Activated T-cell treated with anti-CD3 and anti-CD28 coated beads, Interleukin-2, amount 50 U/mL, for 72 hours (primary cell): ENCODE data around the gene MBOAT1. TPM values are rescaled to one million over a fixed set of nuclear protein-coding genes. Genes with fewer than 3 reads are reported as not detected.

Experiments
- ATAC-seq, 2 donors: fragments of 150-1000 bp; cut with Tn5 transposase; replicated peaks in 1 of 2; 2 replicates each; pipeline ENCODE4 v1.10.0; 2021; ENCODE audit warnings: moderate library complexity in 2 of 2, mild to moderate bottlenecking in 1 of 2
- DNase-seq, 2 donors: peaks; one replicate each; pipeline ENCODE4 v3.0.0; 2021 to 2022; ENCODE audit warnings: mixed read lengths in 1 of 2
- H3K27ac Mint-ChIP-seq: one replicate; pipeline ENCODE4 v1.8.0; 2022; ENCODE audit warnings: mild to moderate bottlenecking, moderate library complexity, mixed read lengths
- H3K27me3 Mint-ChIP-seq: one replicate; pipeline ENCODE4 v1.8.0; 2022; ENCODE audit warnings: low read depth, mixed read lengths
- H3K36me3 Mint-ChIP-seq, 2 donors: one replicate each; pipeline ENCODE4 v1.8.0; 2022; ENCODE audit warnings: mixed read lengths in 2 of 2, mild to moderate bottlenecking in 1 of 2; ENCODE audit not compliant: insufficient read depth in 2 of 2
- H3K4me1 Mint-ChIP-seq: one replicate; pipeline ENCODE4 v1.8.0; 2022; ENCODE audit warnings: low read depth, mixed read lengths
- H3K4me3 Mint-ChIP-seq, 2 donors: one replicate each; pipeline ENCODE4 v1.8.0; 2022; ENCODE audit warnings: mild to moderate bottlenecking in 2 of 2, mixed read lengths in 2 of 2, moderate library complexity in 2 of 2
- H3K9me3 Mint-ChIP-seq, 2 donors: one replicate each; pipeline ENCODE4 v1.8.0; 2022; ENCODE audit warnings: mixed read lengths in 2 of 2
- total RNA-seq, 2 donors: library from RNA; stranded (reverse); gene quantifications; one replicate each; pipeline ENCODE4 v1.2.3, GENCODE V29; 2022

Gene MBOAT1
- total RNA-seq, 2 donors from 2014 or later: 11.2 to 12.3 TPM

- Mint-ChIP-seq H3K9me3 (no peaks in the 10 kb centered on the region), H3K27me3 (no peaks in the 10 kb centered on the region), H3K36me3 (no peaks in the 10 kb centered on the region), H3K4me3 (no peak overlapping the region), H3K4me1 (no peaks in the 10 kb centered on the region), H3K27ac (no peak overlapping the region)
- ATAC-seq (no peak), DNase-seq (no peak)
These were observed 30.1 kb upstream of the MBOAT1 start for GRCh38 chr6:20242397-20242796.

- ATAC-seq (no peak), DNase-seq (no peak)
- Mint-ChIP-seq H3K27me3 (no peaks in the 10 kb centered on the region), H3K27ac (no peak overlapping the region), H3K4me1 (no peaks in the 10 kb centered on the region), H3K36me3 (no peaks in the 10 kb centered on the region), H3K9me3 (no peaks in the 10 kb centered on the region), H3K4me3 (no peak overlapping the region)
These were observed 28.8 kb upstream of the MBOAT1 start for GRCh38 chr6:20241102-20241501.

GRCh38 chr6:20238688-20239587, 26.7 kb upstream of the MBOAT1 start:
- Mint-ChIP-seq H3K9me3 (no peaks in the 10 kb centered on the region), H3K27ac (no peak overlapping the region), H3K36me3 (no peaks in the 10 kb centered on the region), H3K4me1 (no peaks in the 10 kb centered on the region), H3K27me3 (no peaks in the 10 kb centered on the region), H3K4me3 (no peak overlapping the region)
- ATAC-seq (no peak), DNase-seq (no peak)

GRCh38 chr6:20237677-20238460, 25.6 kb upstream of the MBOAT1 start:
- H3K27ac Mint-ChIP-seq: no peak overlapping the region
- no peak overlapping the region for H3K4me3 Mint-ChIP-seq
- H3K9me3 Mint-ChIP-seq: no peaks in the 10 kb centered on the region
- DNase-seq (no peak), ATAC-seq (no peak)
- H3K4me1 Mint-ChIP-seq: no peaks in the 10 kb centered on the region
- H3K27me3 Mint-ChIP-seq: no peaks in the 10 kb centered on the region
- H3K36me3 Mint-ChIP-seq: no peaks in the 10 kb centered on the region

GRCh38 chr6:20236909-20237600, 24.8 kb upstream of the MBOAT1 start:
- Mint-ChIP-seq H3K36me3 (no peaks in the 10 kb centered on the region), H3K27ac (no peak overlapping the region), H3K27me3 (no peaks in the 10 kb centered on the region), H3K9me3 (no peaks in the 10 kb centered on the region), H3K4me3 (no peak overlapping the region), H3K4me1 (no peaks in the 10 kb centered on the region)
- no peak for DNase-seq
- ATAC-seq: no peak

GRCh38 chr6:20236344-20236743, 24.1 kb upstream of the MBOAT1 start:
- ATAC-seq (no peak), DNase-seq (no peak)
- Mint-ChIP-seq H3K27ac (no peak overlapping the region), H3K36me3 (no peaks in the 10 kb centered on the region), H3K4me1 (no peaks in the 10 kb centered on the region), H3K4me3 (no peak overlapping the region), H3K27me3 (no peaks in the 10 kb centered on the region), H3K9me3 (no peaks in the 10 kb centered on the region)

- no peaks in the 10 kb centered on the region for H3K9me3 Mint-ChIP-seq
- H3K27ac Mint-ChIP-seq: no peak overlapping the region
- DNase-seq (no peak), ATAC-seq (no peak)
- H3K36me3 Mint-ChIP-seq: no peaks in the 10 kb centered on the region
- no peaks in the 10 kb centered on the region for H3K4me1 Mint-ChIP-seq
- H3K4me3 Mint-ChIP-seq: no peak overlapping the region
- no peaks in the 10 kb centered on the region for H3K27me3 Mint-ChIP-seq
These were observed 22.8 kb upstream of the MBOAT1 start for GRCh38 chr6:20235041-20235440.

GRCh38 chr6:20234136-20234535, 21.9 kb upstream of the MBOAT1 start:
- ATAC-seq (no peak), DNase-seq (no peak)
- no peaks in the 10 kb centered on the region for H3K9me3 Mint-ChIP-seq
- no peaks in the 10 kb centered on the region for H3K4me1 Mint-ChIP-seq
- H3K4me3 Mint-ChIP-seq: no peak overlapping the region
- no peaks in the 10 kb centered on the region for H3K27me3 Mint-ChIP-seq
- no peak overlapping the region for H3K27ac Mint-ChIP-seq
- no peaks in the 10 kb centered on the region for H3K36me3 Mint-ChIP-seq

GRCh38 chr6:20233007-20233730, 20.9 kb upstream of the MBOAT1 start:
- H3K27me3 Mint-ChIP-seq: no peaks in the 10 kb centered on the region
- H3K9me3 Mint-ChIP-seq: no peaks in the 10 kb centered on the region
- no peak for DNase-seq
- ATAC-seq: no peak
- no peak overlapping the region for H3K4me3 Mint-ChIP-seq
- H3K36me3 Mint-ChIP-seq: no peaks in the 10 kb centered on the region
- no peak overlapping the region for H3K27ac Mint-ChIP-seq
- H3K4me1 Mint-ChIP-seq: no peaks in the 10 kb centered on the region

GRCh38 chr6:20232188-20232587, 19.9 kb upstream of the MBOAT1 start:
- no peak for DNase-seq
- H3K4me1 Mint-ChIP-seq: no peaks in the 10 kb centered on the region
- ATAC-seq: no peak
- H3K36me3 Mint-ChIP-seq: no peaks in the 10 kb centered on the region
- H3K27me3 Mint-ChIP-seq: no peaks in the 10 kb centered on the region
- no peak overlapping the region for H3K4me3 Mint-ChIP-seq
- no peaks in the 10 kb centered on the region for H3K9me3 Mint-ChIP-seq
- no peak overlapping the region for H3K27ac Mint-ChIP-seq

- no peaks in the 10 kb centered on the region for H3K27me3 Mint-ChIP-seq
- H3K36me3 Mint-ChIP-seq: no peaks in the 10 kb centered on the region
- no peak overlapping the region for H3K27ac Mint-ChIP-seq
- no peak for ATAC-seq
- no peak overlapping the region for H3K4me3 Mint-ChIP-seq
- H3K4me1 Mint-ChIP-seq: no peaks in the 10 kb centered on the region
- DNase-seq: no peak
- no peaks in the 10 kb centered on the region for H3K9me3 Mint-ChIP-seq
These were observed 18.3 kb upstream of the MBOAT1 start for GRCh38 chr6:20230401-20231119.

- no peaks in the 10 kb centered on the region for H3K36me3 Mint-ChIP-seq
- H3K27ac Mint-ChIP-seq: no peak overlapping the region
- no peaks in the 10 kb centered on the region for H3K9me3 Mint-ChIP-seq
- H3K4me1 Mint-ChIP-seq: no peaks in the 10 kb centered on the region
- no peak overlapping the region for H3K4me3 Mint-ChIP-seq
- DNase-seq (no peak), ATAC-seq (no peak)
- H3K27me3 Mint-ChIP-seq: no peaks in the 10 kb centered on the region
These were observed 17.6 kb upstream of the MBOAT1 start for GRCh38 chr6:20229881-20230280.
